ENCODE data around the gene CPA2.

DNA sequence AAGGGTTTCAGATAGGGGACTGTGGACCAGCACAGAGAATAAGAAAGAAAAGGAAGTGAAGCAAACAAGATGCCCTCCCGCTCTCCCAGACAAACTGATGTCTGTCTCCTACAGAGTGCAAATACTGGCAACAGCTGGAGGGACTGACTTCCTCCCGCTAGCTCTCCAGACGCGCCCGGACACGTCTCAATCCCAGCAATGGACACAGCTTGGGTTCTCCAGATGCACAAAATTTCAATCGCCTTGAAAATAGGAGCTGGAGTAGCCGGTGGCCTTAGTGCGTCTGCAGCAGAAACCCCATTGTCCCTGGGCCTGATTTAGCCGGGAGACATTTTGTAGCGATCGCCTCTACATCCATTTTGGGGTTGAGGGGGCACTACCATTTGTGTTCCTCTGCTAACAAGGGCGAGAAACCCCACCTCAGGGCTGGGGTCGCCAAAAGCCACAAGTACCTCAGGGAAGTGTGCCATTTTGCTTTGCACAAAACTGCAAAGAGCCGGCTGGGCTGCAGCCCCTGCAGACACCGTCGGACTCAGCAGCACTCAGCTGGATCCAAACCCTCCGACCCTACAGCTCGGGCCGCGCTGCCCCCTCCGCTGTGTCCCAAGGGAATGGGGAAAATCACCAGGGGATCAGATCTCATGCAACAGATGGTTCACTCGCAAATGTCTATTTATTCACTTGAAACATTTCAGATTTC, 5.9 kb downstream of the CPA2 start:
- TF ChIP-seq, protein P1, sequence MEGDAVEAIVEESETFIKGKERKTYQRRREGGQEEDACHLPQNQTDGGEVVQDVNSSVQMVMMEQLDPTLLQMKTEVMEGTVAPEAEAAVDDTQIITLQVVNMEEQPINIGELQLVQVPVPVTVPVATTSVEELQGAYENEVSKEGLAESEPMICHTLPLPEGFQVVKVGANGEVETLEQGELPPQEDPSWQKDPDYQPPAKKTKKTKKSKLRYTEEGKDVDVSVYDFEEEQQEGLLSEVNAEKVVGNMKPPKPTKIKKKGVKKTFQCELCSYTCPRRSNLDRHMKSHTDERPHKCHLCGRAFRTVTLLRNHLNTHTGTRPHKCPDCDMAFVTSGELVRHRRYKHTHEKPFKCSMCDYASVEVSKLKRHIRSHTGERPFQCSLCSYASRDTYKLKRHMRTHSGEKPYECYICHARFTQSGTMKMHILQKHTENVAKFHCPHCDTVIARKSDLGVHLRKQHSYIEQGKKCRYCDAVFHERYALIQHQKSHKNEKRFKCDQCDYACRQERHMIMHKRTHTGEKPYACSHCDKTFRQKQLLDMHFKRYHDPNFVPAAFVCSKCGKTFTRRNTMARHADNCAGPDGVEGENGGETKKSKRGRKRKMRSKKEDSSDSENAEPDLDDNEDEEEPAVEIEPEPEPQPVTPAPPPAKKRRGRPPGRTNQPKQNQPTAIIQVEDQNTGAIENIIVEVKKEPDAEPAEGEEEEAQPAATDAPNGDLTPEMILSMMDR (IDR thresholded peaks at IDR 0.05): no peak
- no peak for TF ChIP-seq POLR2AphosphoS5 (IDR thresholded peaks at IDR 0.05)
- TF ChIP-seq POLR2A (IDR thresholded peaks at IDR 0.05): no peak
